Mesenchymal stem cell (in vitro differentiated cells and primary cell): ENCODE measurements around the gene TERT.
"Not testable (repeated sequence)": the region's sequence is repeated elsewhere in the genome, so short reads cannot be mapped to it uniquely, and the experiment has no call there.

ENCODE experiments used
- DNase-seq: peaks from one replicate; pipeline ENCODE4 v3.0.0-alpha.2; 2013
- H2AFZ ChIP-seq: one replicate; pipeline ENCODE4 v1.6.1; 2013; ENCODE audit warnings: low read depth, mild to moderate bottlenecking, control low read depth, inconsistent platforms, low read length, moderate library complexity
- H2AK5ac ChIP-seq: 2 replicates; pipeline ENCODE4 v1.6.1; 2013; ENCODE audit warnings: low read length, moderate library complexity, mild to moderate bottlenecking, inconsistent platforms; ENCODE audit not compliant: severe bottlenecking
- H2BK120ac ChIP-seq: one replicate; pipeline ENCODE4 v1.6.1; 2013; ENCODE audit warnings: low read depth, mild to moderate bottlenecking, inconsistent platforms, low read length, moderate library complexity
- H2BK12ac ChIP-seq, 2 experiments: one replicate each; pipeline ENCODE4 v1.6.1; 2013; ENCODE audit warnings: inconsistent platforms in 2 of 2, low read length in 2 of 2, mild to moderate bottlenecking in 2 of 2, moderate library complexity in 2 of 2, control low read depth in 1 of 2
- H2BK15ac ChIP-seq: one replicate; pipeline ENCODE4 v1.6.1; 2013; ENCODE audit warnings: mild to moderate bottlenecking, low read depth, inconsistent platforms; ENCODE audit not compliant: poor library complexity, severe bottlenecking
- H2BK5ac ChIP-seq: 2 replicates; pipeline ENCODE4 v1.6.1; 2013; ENCODE audit warnings: low read depth, mild to moderate bottlenecking, low read length, control low read depth, inconsistent platforms; ENCODE audit not compliant: poor library complexity, severe bottlenecking
- H3K14ac ChIP-seq, 2 experiments: one replicate each; pipeline ENCODE4 v1.6.1; 2013; ENCODE audit warnings: inconsistent platforms in 2 of 2, low read length in 2 of 2, control low read depth in 1 of 2, mild to moderate bottlenecking in 1 of 2, moderate library complexity in 1 of 2
- H3K18ac ChIP-seq, 2 experiments: one replicate each; pipeline ENCODE4 v1.6.1; 2013; ENCODE audit warnings: inconsistent platforms in 2 of 2, low read length in 2 of 2, control low read depth in 1 of 2, low read depth in 1 of 2, mild to moderate bottlenecking in 1 of 2
- H3K23ac ChIP-seq, 2 experiments: one replicate each; pipeline ENCODE4 v1.6.1; 2013; ENCODE audit warnings: inconsistent platforms in 2 of 2, low read length in 2 of 2, mild to moderate bottlenecking in 2 of 2, moderate library complexity in 2 of 2, control low read depth in 1 of 2
- H3K27ac ChIP-seq: 2 replicates; pipeline ENCODE4 v1.5.1; 2013; ENCODE audit warnings: mild to moderate bottlenecking, moderate library complexity, low read length, control low read depth, inconsistent platforms; ENCODE audit not compliant: poor library complexity, severe bottlenecking
- H3K27me3 ChIP-seq, 2 experiments: 2 replicates each; pipeline versions ENCODE4 v1.6.1 to v1.7.0; 2013; ENCODE audit warnings: low read length in 2 of 2, mild to moderate bottlenecking in 2 of 2, moderate library complexity in 2 of 2, control low read depth in 1 of 2, inconsistent platforms in 1 of 2; ENCODE audit not compliant: control insufficient read depth in 1 of 2, insufficient read depth in 1 of 2
- H3K36me3 ChIP-seq, 2 experiments: 2 replicates each; pipeline versions ENCODE4 v1.6.1 to v1.7.0; 2013; ENCODE audit warnings: low read length in 2 of 2, control low read depth in 1 of 2, inconsistent platforms in 1 of 2, low read depth in 1 of 2, mild to moderate bottlenecking in 1 of 2; ENCODE audit not compliant: insufficient read depth in 2 of 2, control insufficient read depth in 1 of 2
- H3K4ac ChIP-seq, 2 experiments: one replicate each; pipeline ENCODE4 v1.6.1; 2013; ENCODE audit warnings: inconsistent platforms in 2 of 2, low read length in 2 of 2, mild to moderate bottlenecking in 2 of 2, moderate library complexity in 2 of 2, control low read depth in 1 of 2, low read depth in 1 of 2
- H3K4me1 ChIP-seq: 2 replicates; pipeline ENCODE4 v1.6.1; 2013; ENCODE audit warnings: low read depth, low read length, control low read depth; ENCODE audit not compliant: control insufficient read depth, insufficient read depth
- H3K4me2 ChIP-seq: 2 replicates; pipeline ENCODE4 v1.6.1; 2013; ENCODE audit warnings: low read length, mild to moderate bottlenecking, inconsistent platforms; ENCODE audit not compliant: poor library complexity, severe bottlenecking
- H3K4me3 ChIP-seq, 2 experiments: 2 replicates each; pipeline versions ENCODE4 v1.5.1 to v1.7.0; 2013; ENCODE audit warnings: low read length in 2 of 2, mild to moderate bottlenecking in 2 of 2, control low read depth in 1 of 2, low read depth in 1 of 2; ENCODE audit not compliant: insufficient read depth in 1 of 2
- H3K79me1 ChIP-seq: replicated peaks from 2 replicates; pipeline ENCODE4 v1.6.1; 2013; ENCODE audit warnings: mild to moderate bottlenecking, control low read depth, low read length, inconsistent platforms; ENCODE audit not compliant: poor library complexity, severe bottlenecking
- H3K9ac ChIP-seq: 2 replicates; pipeline ENCODE4 v1.7.0; 2013; ENCODE audit warnings: mild to moderate bottlenecking, low read length, moderate library complexity
- H3K9me3 ChIP-seq: 2 replicates; pipeline ENCODE4 v1.7.0; 2013; ENCODE audit warnings: mild to moderate bottlenecking, low read length; ENCODE audit not compliant: control insufficient read depth
- H4K8ac ChIP-seq: one replicate; pipeline ENCODE4 v1.6.1; 2013; ENCODE audit warnings: inconsistent platforms, mild to moderate bottlenecking, low read length, moderate library complexity
- H4K91ac ChIP-seq: one replicate; pipeline ENCODE4 v1.6.1; 2013; ENCODE audit warnings: mild to moderate bottlenecking, low read length, inconsistent platforms
- WGBS: methylation state at CpG from one replicate; pipeline ENCODE4 v1.1.7; 2013; ENCODE audit warnings: mixed read lengths; 5-methylcytosine and 5-hydroxymethylcytosine counted together

TERT gene

GRCh38 chr5:1339139-1339817 lies 44.4 kb upstream of the TERT start:
- H3K4me3 ChIP-seq, H3K14ac ChIP-seq, H2AK5ac ChIP-seq, H4K91ac ChIP-seq, H3K27me3 ChIP-seq, DNase-seq, H2BK12ac ChIP-seq, H2AFZ ChIP-seq, H3K4ac ChIP-seq, H3K4me2 ChIP-seq, H3K18ac ChIP-seq, H2BK15ac ChIP-seq, H3K23ac ChIP-seq, H4K8ac ChIP-seq, H2BK120ac ChIP-seq, H3K9me3 ChIP-seq, H3K9ac ChIP-seq, H3K27ac ChIP-seq, H2BK5ac ChIP-seq: not testable (repeated sequence)
- 96% methylated on average over 17 of the region's 34 CpGs for WGBS
- Histone ChIP-seq H3K36me3 (peaks cover 79 to 83% of the 10 kb centered on the region in 2 experiments), H3K4me1 (peaks cover 16% of the 10 kb centered on the region), H3K79me1 (peaks cover 63% of the 10 kb centered on the region)

GRCh38 chr5:1338506-1339070 lies 43.7 kb upstream of the TERT start:
- H3K9me3 ChIP-seq = no peaks in the 10 kb centered on the region
- H3K14ac ChIP-seq = no peak overlapping the region
- H3K4me3 ChIP-seq = no peak overlapping the region
- H2AK5ac ChIP-seq = no peak overlapping the region
- no peak overlapping the region for H3K4ac ChIP-seq
- no peak overlapping the region for H3K9ac ChIP-seq
- H3K36me3 ChIP-seq = peaks cover 86 to 88% of the 10 kb centered on the region in 2 experiments
- no peak for DNase-seq
- H3K27me3 ChIP-seq = no peaks in the 10 kb centered on the region
- WGBS = 95% methylated on average over 22 of the region's 22 CpGs
- H4K91ac ChIP-seq = no peak overlapping the region
- H3K27ac ChIP-seq = no peak overlapping the region
- no peak overlapping the region for H2BK12ac ChIP-seq
- H2BK15ac ChIP-seq = no peak overlapping the region
- H2AFZ ChIP-seq = no peak overlapping the region
- no peak overlapping the region for H4K8ac ChIP-seq
- H3K18ac ChIP-seq = no peak overlapping the region
- H2BK5ac ChIP-seq = no peak overlapping the region
- H3K79me1 ChIP-seq = peaks cover 68% of the 10 kb centered on the region
- no peak overlapping the region for H3K4me2 ChIP-seq
- no peak overlapping the region for H3K23ac ChIP-seq
- no peak overlapping the region for H2BK120ac ChIP-seq
- peaks cover 14% of the 10 kb centered on the region for H3K4me1 ChIP-seq

DNA sequence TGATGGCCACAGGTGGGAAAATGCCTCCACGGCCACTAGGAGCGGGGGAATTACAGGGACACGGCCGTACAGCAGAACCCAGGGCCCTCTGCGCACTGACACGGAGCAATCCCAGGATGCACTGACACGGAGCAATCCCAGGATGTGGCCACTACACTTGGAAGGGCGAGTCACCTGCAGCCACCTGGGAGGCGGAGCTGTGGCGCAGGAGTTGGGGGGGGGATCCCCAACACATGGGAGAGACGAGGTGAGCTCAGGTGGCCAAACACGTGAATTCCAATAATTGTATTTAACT lies 43.3 kb upstream of the TERT start:
- Histone ChIP-seq H2BK120ac (no peak overlapping the region), H3K23ac (no peak overlapping the region), H3K9ac (no peak overlapping the region), H2BK12ac (no peak overlapping the region), H3K27me3 (no peaks in the 10 kb centered on the region), H3K36me3 (peaks cover 88% of the 10 kb centered on the region in 2 experiments), H3K4me2 (no peak overlapping the region), H4K8ac (no peak overlapping the region), H2BK15ac (no peak overlapping the region), H3K9me3 (no peaks in the 10 kb centered on the region), H3K14ac (no peak overlapping the region), H3K4ac (no peak overlapping the region), H2AFZ (no peak overlapping the region), H3K4me3 (no peak overlapping the region), H3K4me1 (peaks cover 10% of the 10 kb centered on the region), H2AK5ac (no peak overlapping the region), H2BK5ac (no peak overlapping the region), H3K18ac (no peak overlapping the region), H4K91ac (no peak overlapping the region), H3K79me1 (peaks cover 68% of the 10 kb centered on the region), H3K27ac (no peak overlapping the region)
- 89% methylated on average over 10 of the region's 12 CpGs for WGBS
- no peak for DNase-seq

DNA sequence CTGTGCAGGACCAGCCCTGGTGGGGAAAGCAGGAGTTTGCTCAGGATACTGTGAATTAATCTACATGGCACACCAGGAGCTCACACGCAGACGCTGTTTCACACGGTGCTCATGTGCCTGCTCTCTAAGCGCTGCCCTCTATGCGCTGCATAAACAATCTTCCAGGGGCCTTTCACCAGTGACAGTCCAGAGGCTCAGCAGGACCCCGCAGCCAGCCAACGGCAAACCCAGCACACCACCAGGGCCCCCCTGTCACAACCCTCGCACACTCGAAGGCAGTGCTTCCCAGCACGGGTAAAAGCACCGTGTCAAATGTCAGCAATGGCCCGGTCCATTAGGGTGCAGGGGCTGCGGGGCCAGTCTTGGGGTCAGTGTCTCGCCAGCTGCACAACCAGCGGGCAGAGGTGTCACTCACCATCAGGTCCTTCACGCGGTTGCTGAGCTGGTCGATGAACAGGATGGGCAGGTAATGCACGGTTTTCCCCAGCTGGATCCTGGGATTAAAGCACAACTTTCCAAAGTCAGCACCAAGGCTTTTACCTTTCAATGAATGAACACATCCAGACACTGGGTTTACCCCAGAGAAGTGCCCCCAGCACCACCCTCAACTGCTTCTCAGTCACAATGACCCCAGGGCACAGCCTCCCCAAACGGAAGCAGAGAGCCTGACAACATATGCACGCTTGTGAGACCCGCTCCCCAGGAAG lies 42.8 kb upstream of the TERT start:
- H3K9ac ChIP-seq = no peak overlapping the region
- no peak overlapping the region for H3K18ac ChIP-seq
- peaks cover 86 to 89% of the 10 kb centered on the region in 2 experiments for H3K36me3 ChIP-seq
- H4K91ac ChIP-seq = no peak overlapping the region
- H3K4me3 ChIP-seq = no peak overlapping the region
- 97% methylated on average over 22 of the region's 22 CpGs for WGBS
- H3K4ac ChIP-seq = no peak overlapping the region
- no peak overlapping the region for H3K4me2 ChIP-seq
- no peak overlapping the region for H2AFZ ChIP-seq
- H2BK12ac ChIP-seq = no peak overlapping the region
- no peak overlapping the region for H2BK15ac ChIP-seq
- H4K8ac ChIP-seq = no peak overlapping the region
- no peak for DNase-seq
- H2AK5ac ChIP-seq = no peak overlapping the region
- H3K79me1 ChIP-seq = peaks cover 67% of the 10 kb centered on the region
- no peaks in the 10 kb centered on the region for H3K9me3 ChIP-seq
- H3K23ac ChIP-seq = no peak overlapping the region
- H3K27ac ChIP-seq = no peak overlapping the region
- no peak overlapping the region for H2BK120ac ChIP-seq
- H3K14ac ChIP-seq = no peak overlapping the region
- peaks cover 9% of the 10 kb centered on the region for H3K4me1 ChIP-seq
- no peak overlapping the region for H2BK5ac ChIP-seq
- H3K27me3 ChIP-seq = no peaks in the 10 kb centered on the region
